GM18870 (cell line): ENCODE results near the gene THSD8.
"Not testable (repeated sequence)": the region's sequence is repeated elsewhere in the genome, so short reads cannot be mapped to it uniquely, and the experiment has no call there.

Experiments used
- ATAC-seq: cut with Tn5 transposase; IDR thresholded peaks from one replicate; pipeline ENCODE4 v1.9.1; 2021; ENCODE audit warnings: moderate library complexity; ENCODE audit not compliant: unreplicated experiment

Gene THSD8

GRCh38 chr19:12792051-12792852 is 9.6 kb upstream of the THSD8 start:
- ATAC-seq, result no peak

GRCh38 chr19:12792853-12793289 is 9.0 kb upstream of the THSD8 start:
- ATAC-seq, result no peak

- ATAC-seq, result no peak
Observed at GRCh38 chr19:12793290-12794195, 8.3 kb upstream of the THSD8 start.

DNA sequence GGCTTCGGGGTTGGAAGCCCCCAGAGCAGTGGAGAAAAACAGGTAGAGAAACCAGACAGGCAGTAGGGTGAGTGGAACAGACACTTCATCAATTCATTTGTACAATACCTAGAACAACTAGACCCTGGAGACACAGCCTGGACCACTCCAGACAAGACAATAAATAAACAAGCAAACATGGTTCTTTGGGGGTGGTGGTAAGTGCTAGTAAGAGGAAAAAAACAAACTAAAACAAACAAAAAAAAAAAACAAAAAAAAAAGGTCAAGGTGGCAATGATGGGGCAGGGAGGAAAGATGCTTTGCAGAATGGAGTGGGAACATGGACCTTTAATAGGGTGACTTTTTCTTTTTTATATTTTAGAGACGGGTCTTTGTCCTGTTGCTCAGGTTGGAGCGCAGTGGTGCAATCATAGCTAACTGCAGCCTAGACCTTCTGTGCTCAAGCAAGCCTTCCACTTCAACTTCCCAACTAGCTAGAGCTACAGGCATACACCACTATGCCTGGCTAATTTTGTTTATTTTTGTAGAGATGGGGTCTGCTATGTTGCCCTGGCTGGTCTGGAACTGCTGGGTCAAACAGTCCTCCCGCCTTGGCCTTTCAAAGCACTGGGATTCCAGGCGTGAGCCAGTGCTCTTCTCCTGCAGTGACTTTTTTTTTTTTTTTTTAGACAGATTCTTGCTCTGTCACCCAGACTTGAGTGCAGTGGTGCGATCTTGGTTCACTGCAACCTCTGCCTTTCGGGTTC is 7.5 kb upstream of the THSD8 start:
- no peak for ATAC-seq

DNA sequence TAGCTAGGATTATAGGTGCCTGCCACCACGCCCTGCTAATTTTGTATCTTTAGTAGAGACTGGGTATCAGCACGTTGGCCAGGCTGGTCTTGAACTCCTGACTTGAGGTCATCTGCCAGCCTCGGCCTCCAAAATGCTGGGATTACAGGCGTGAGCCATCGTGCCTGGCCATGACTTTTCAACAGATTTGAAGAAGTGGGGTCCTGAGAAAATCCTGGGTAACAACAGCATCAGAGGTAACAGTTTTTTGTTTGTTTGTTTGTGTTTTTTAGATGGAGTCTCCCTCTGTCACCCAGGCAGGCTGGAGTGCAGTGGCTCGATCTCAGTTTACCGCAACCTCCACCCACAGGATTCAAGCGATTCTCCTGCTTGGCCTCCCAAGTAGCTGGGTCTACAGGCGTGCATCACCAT is 6.9 kb upstream of the THSD8 start:
- no peak for ATAC-seq

DNA sequence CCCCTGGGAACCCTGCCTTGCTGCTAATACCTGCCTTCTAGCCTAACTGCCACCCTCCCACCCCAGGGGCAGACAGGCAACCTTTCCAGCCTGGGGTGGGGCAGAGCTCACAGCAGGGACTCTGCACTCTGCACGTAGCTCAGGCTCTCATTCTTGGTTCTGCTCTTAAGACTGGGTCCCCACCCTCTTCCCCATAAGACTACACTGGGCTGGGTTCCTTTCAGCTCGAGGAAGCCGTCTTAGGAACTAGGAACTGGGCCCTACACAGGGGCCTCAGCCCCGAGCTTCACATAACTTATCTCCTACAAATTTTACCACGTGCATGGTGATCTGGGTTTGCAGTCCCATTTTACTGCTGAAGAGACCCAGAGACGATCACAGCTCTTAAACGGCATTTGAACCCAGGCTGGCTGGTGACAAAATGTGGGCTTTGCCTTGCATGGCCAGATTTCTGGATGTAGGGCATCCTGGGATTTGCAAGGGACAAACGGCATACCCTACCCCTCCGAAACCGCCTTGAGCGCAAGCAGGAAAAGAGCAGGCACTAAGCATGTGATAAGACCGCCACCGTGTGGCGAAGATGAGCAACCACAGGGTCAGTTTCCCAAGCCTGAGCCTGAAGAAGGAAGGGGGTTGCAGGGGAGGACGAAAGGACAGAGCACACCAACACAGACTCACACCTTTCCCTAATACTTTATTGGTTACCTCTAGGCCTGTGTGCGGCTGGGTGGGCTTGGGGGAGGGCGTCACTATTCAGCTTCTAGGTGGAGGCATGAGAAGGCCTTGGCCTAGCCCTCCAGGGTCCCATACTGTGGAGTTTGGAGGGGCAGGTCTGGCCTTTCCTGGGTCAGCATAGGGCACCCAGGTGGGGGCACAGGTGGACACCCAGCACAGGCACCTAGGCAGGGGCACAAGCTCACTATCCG is 5.5 kb upstream of the THSD8 start:
- no peak for ATAC-seq

DNA sequence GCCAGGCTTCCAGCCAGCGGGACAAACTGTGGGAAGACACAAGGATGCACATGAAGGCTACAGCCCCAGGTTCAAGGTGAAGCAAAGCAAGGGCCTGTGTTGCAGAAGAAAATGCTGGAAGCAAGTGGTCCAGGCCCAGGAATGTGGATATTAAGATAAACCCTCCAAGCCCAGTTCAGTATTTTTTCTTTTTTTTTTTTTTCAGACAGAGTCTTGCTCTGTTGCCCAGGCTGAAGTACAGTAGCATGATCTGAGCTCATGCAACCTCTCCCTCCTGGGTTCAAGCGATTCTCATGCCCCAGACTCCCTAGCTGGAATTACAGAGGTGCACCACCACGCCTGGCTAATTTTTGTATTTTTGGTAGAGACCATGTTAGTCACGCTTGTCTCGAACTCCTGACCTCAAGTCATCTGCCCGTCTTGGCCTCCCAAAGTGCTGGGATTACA is 4.7 kb upstream of the THSD8 start:
- ATAC-seq, result no peak

GRCh38 chr19:12797607-12798006 is 4.3 kb upstream of the THSD8 start:
- not testable (repeated sequence) for ATAC-seq

DNA sequence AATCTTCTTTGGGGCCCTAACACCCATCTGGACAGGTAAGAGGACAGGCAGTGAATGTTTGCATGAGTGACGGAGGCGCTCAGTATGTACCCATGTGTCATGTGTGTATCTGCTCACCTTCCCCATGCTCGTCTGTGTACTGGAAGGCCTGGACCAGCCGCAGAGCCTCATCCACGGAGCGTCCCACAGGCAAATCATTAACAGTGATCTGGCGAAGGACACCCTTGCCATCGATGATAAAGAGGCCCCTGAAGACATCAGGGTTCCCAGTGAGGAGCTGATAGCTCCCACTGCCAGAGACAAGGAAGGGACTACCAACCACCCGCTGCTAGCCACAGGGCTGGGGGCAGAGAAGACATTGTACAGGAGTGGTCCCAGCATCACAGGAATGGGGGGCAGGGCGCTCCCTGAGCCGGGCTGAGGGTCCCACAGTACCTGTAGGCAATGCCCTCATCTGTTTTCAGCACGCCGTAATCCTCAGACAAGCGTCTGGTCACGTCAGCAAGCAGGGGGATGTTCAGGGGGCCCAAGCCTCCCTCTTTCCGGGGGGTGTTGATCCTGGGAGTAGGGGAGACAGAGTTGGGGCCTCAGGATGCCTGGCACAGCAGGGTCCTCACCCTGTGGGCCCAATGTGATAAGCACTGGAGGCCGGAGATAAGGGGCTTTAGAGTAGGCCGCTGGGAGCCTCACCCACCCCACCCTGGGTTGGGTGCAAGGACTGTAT is 2.0 kb upstream of the THSD8 start:
- no peak for ATAC-seq

- no peak for ATAC-seq
Observed at GRCh38 chr19:12800466-12800770, 1.5 kb upstream of the THSD8 start.

GRCh38 chr19:12800923-12801465 is 875 bp upstream of the THSD8 start:
- ATAC-seq, result no peak

DNA sequence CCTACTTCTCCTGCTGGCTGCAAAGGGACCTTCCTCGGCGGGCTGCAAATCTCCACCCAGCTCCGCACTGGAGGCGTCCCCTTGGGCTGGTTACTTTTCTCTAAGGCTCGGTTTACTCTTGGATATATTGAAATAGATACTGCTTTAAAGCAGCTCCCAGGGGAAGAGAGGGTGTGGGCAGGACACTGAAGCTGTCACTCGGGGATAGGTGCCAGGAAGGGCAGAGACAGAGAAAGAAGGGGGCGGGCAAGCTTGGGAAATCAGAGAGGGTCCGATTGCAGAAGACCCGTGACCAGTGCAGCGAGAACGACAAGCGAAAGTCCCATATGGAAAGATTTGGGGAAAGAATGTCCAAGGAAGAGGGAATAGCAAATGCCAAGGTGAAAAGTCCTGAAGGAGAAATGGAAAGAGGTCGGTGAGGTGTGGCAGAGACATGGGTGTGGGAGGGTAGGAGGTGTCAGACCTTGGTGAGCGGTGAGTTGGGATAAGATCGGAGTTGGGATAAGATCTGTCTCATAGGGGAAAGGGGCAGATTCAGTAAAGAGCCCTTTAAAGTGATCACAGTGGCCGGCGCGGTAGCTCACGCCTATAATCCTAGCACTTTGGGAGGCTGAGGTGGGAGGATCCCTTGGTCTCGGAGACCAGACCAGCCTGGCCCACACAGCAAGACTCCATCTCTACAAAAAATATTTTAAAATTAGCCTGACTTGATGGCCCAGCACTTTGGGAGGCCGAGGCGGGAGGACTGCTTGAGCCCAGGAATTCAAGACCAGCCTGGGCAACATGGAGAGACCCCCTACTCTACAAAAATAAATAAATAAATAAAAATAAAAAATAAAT is 618 bp downstream of the THSD8 start:
- ATAC-seq, result no peak

GRCh38 chr19:12804051-12804450 is 2.2 kb downstream of the THSD8 start:
- ATAC-seq, result no peak

DNA sequence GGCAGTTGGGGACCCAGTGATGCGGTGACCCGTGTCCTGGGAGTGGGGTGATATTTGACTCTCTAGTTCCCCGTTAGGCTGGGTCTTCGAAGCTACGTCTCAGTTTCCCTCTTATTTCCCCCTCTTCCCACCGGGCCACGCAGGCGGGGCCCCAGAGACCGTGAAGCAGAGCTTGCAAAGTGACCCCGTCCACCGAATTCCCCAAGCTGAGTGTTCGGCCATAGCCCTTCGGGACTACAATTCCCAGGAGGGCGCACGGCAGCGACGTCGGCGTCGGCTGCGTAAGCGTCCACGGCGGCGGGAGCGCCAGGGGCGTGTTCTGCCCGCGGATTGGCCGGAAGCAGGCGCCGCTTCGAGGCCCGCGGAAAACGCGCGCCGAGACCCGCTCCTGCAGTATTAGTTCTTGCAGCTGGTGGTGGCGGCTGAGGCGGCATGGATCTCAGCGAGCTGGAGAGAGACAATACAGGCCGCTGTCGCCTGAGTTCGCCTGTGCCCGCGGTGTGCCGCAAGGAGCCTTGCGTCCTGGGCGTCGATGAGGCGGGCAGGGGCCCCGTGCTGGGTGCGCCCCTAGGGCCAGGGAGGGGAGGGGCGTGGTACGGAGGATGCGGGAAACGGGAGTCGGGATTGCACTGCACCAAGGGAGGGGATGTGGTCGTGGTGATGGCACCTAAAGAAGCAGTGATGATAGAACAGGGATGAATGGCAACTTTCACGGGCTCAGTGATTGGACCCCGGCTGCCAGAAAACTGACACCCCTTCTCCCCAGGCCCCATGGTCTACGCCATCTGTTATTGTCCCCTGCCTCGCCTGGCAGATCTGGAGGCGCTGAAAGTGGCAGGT is 4.6 kb downstream of the THSD8 start, which contains the start of gene RNASEH2A:
Gene RNASEH2A, plus strand, starts transcription at position 343 of the 840 bp plus-strand sequence. Its CDS starts 90 bp downstream, at position 433.
- ATAC-seq, result no peak

GRCh38 chr19:12815088-12815487 is 13.2 kb downstream of the THSD8 start:
- ATAC-seq, result no peak

- not testable (repeated sequence) for ATAC-seq
Observed at GRCh38 chr19:12817188-12817587, 15.3 kb downstream of the THSD8 start.

- not testable (repeated sequence) for ATAC-seq
Observed at GRCh38 chr19:12817810-12818209, 15.9 kb downstream of the THSD8 start.
